Smooth muscle cell (in vitro differentiated cells): ENCODE data around the gene IL4R. TPM values are rescaled to one million over a fixed set of nuclear protein-coding genes. Genes with fewer than 3 reads are reported as not detected.

Experiments
- DNase-seq: peaks from one replicate; lab custom pipeline; 2025; ENCODE audit not compliant: unreplicated experiment; lab: John Stamatoyannopoulos, UW
- H2AFZ ChIP-seq: fragments of 200-600 bp; sonication (generic); 2 replicates; pipeline ENCODE4 v1.6.0; 2016; ENCODE audit warnings: antibody characterized with exemption, low read depth, mild to moderate bottlenecking
- H3F3A ChIP-seq: fragments of 200-600 bp; sonication (generic); 2 replicates; pipeline ENCODE4 v1.6.0; 2017; ENCODE audit warnings: antibody characterized with exemption, low read depth
- H3K27ac ChIP-seq: fragments of 200-600 bp; sonication (generic); 2 replicates; pipeline ENCODE4 v1.5.1; 2016; ENCODE audit warnings: low read depth, mild to moderate bottlenecking
- H3K27me3 ChIP-seq: fragments of 200-600 bp; sonication (generic); 2 replicates; pipeline ENCODE4 v1.6.1; 2016; ENCODE audit warnings: low read depth, mild to moderate bottlenecking
- H3K36me3 ChIP-seq: fragments of 200-600 bp; sonication (generic); 2 replicates; pipeline ENCODE4 v1.5.1; 2016; ENCODE audit warnings: low read depth
- H3K4me1 ChIP-seq: fragments of 200-600 bp; sonication (generic); 2 replicates; pipeline ENCODE4 v1.5.1; 2016; ENCODE audit warnings: low read depth
- H3K4me2 ChIP-seq: fragments of 200-600 bp; sonication (generic); 2 replicates; pipeline ENCODE4 v1.6.0; 2016; ENCODE audit warnings: mild to moderate bottlenecking
- H3K4me3 ChIP-seq: fragments of 200-600 bp; sonication (generic); 2 replicates; pipeline ENCODE4 v1.5.1; 2016; ENCODE audit warnings: mild to moderate bottlenecking
- H3K79me2 ChIP-seq: fragments of 200-600 bp; sonication (generic); 2 replicates; pipeline ENCODE4 v1.6.0; 2016; ENCODE audit warnings: low read depth, mild to moderate bottlenecking
- H3K9ac ChIP-seq: fragments of 200-600 bp; sonication (generic); 2 replicates; pipeline ENCODE4 v1.6.0; 2016; ENCODE audit warnings: low read depth
- H3K9me3 ChIP-seq: fragments of 200-600 bp; sonication (generic); replicated peaks from 2 replicates; pipeline ENCODE4 v1.5.1; 2016; ENCODE audit warnings: low read depth
- H4K20me1 ChIP-seq: fragments of 200-600 bp; sonication (generic); 2 replicates; pipeline ENCODE4 v1.6.0; 2016; ENCODE audit warnings: low read depth
- CTCF ChIP-seq: fragments of 200-600 bp; sonication (generic); IDR thresholded peaks from 2 replicates; pipeline ENCODE4 v1.5.1; 2017; ENCODE audit warnings: borderline replicate concordance, mild to moderate bottlenecking, antibody characterized with exemption; ENCODE audit not compliant: insufficient read depth, poor library complexity, severe bottlenecking
- WGBS: methylation state at CpG from one replicate; pipeline ENCODE4 v1.1.7; 2016; ENCODE audit warnings: low lambda C conversion rate; 5-methylcytosine and 5-hydroxymethylcytosine counted together
- polyA plus RNA-seq: library from polyadenylated mRNA; unstranded; fragments of >200 nt; fragmentation: Nextera tagmentation; extraction: Ambion mirVana; gene quantifications from 2 replicates; pipeline ENCODE4 v1.2.1, GENCODE V29; 2016
- total RNA-seq: library from RNA; depleted of rRNA; stranded (reverse); fragments of >200 nt; gene quantifications from 2 replicates; pipeline ENCODE4 v1.2.3, GENCODE V29; 2014

The IL4R gene
- total and polyA plus RNA-seq, 2 experiments from 2014 or later: 13.4 to 24.0 TPM

GRCh38 chr16:27325736-27326135, 12.0 kb downstream of the IL4R start:
- no peaks in the 10 kb centered on the region for H3K27me3 ChIP-seq
- no peaks in the 10 kb centered on the region for H3K4me1 ChIP-seq
- 96% methylated on average over 8 of the region's 8 CpGs for WGBS
- H3K4me2 ChIP-seq: no peak overlapping the region
- no peak for TF ChIP-seq CTCF
- H3F3A ChIP-seq: peaks cover 25% of the 10 kb centered on the region
- no peaks in the 10 kb centered on the region for H3K36me3 ChIP-seq
- no peaks in the 10 kb centered on the region for H4K20me1 ChIP-seq
- H3K4me3 ChIP-seq: no peak overlapping the region
- H3K79me2 ChIP-seq: peaks cover 65% of the 10 kb centered on the region
- no peak overlapping the region for H3K9ac ChIP-seq
- H3K27ac ChIP-seq: peak overlapping the region; percentile 94
- no peaks in the 10 kb centered on the region for H3K9me3 ChIP-seq
- no peak overlapping the region for H2AFZ ChIP-seq
- DNase-seq: no peak

- TF ChIP-seq CTCF: no peak
- Histone ChIP-seq H3K79me2 (peaks cover 59% of the 10 kb centered on the region), H3K4me1 (no peaks in the 10 kb centered on the region), H3K36me3 (no peaks in the 10 kb centered on the region), H3K4me3 (no peak overlapping the region), H3K9ac (peak overlapping the region; percentile 69), H3K9me3 (no peaks in the 10 kb centered on the region), H3F3A (peaks cover 25% of the 10 kb centered on the region), H3K4me2 (peak overlapping the region; percentile 78), H3K27me3 (no peaks in the 10 kb centered on the region), H3K27ac (peak overlapping the region; percentile 94), H4K20me1 (no peaks in the 10 kb centered on the region), H2AFZ (no peak overlapping the region)
- 87% methylated on average over 6 of the region's 6 CpGs for WGBS
- no peak for DNase-seq
These were observed 12.5 kb downstream of the IL4R start for GRCh38 chr16:27326251-27326650.

GRCh38 chr16:27326738-27327585, 13.2 kb downstream of the IL4R start:
- WGBS: 6% methylated on average over 16 of the region's 19 CpGs
- peaks cover 52% of the 10 kb centered on the region for H3K79me2 ChIP-seq
- no peaks in the 10 kb centered on the region for H3K4me1 ChIP-seq
- peak overlapping the region; percentile 69 for H3K9ac ChIP-seq
- TF ChIP-seq CTCF: no peak
- H3K27me3 ChIP-seq: no peaks in the 10 kb centered on the region
- peak overlapping the region; percentile 94 for H3K27ac ChIP-seq
- peak; percentile 78 for DNase-seq
- H3K4me2 ChIP-seq: peak overlapping the region; percentile 78
- no peaks in the 10 kb centered on the region for H3K36me3 ChIP-seq
- H4K20me1 ChIP-seq: no peaks in the 10 kb centered on the region
- no peaks in the 10 kb centered on the region for H3K9me3 ChIP-seq
- H3K4me3 ChIP-seq: peak overlapping the region; percentile 6
- peaks cover 25% of the 10 kb centered on the region for H3F3A ChIP-seq
- no peak overlapping the region for H2AFZ ChIP-seq

GRCh38 chr16:27327586-27327915, 13.8 kb downstream of the IL4R start:
- H3K36me3 ChIP-seq: no peaks in the 10 kb centered on the region
- no peaks in the 10 kb centered on the region for H3K27me3 ChIP-seq
- H3K9me3 ChIP-seq: no peaks in the 10 kb centered on the region
- WGBS: 50% methylated on average over 3 of the region's 3 CpGs
- H3K27ac ChIP-seq: peak overlapping the region; percentile 94
- H2AFZ ChIP-seq: no peak overlapping the region
- peak overlapping the region; percentile 69 for H3K9ac ChIP-seq
- H3K4me2 ChIP-seq: peak overlapping the region; percentile 78
- no peak overlapping the region for H3K4me3 ChIP-seq
- H3K79me2 ChIP-seq: peaks cover 46% of the 10 kb centered on the region
- no peaks in the 10 kb centered on the region for H3K4me1 ChIP-seq
- H3F3A ChIP-seq: peaks cover 25% of the 10 kb centered on the region
- no peaks in the 10 kb centered on the region for H4K20me1 ChIP-seq
- TF ChIP-seq CTCF: no peak
- DNase-seq: no peak
